Common myeloid progenitor, CD34-positive (primary cell): ENCODE results near the gene VSIG8.

Source experiments
- CTCF ChIA-PET: fragments of 350-600 bp; sonication (Branson Sonifier 250); formaldehyde crosslinking; loops from one replicate; lab custom pipeline; 2021; ENCODE audit warnings: antibody characterized with exemption; lab: Charles Lee
- POLR2A ChIA-PET: fragments of 350-600 bp; sonication (Branson Sonifier 250); formaldehyde crosslinking; loops from one replicate; lab custom pipeline; 2021; ENCODE audit warnings: antibody characterized with exemption; lab: Charles Lee
- DNase-seq, 3 donors: peaks; one replicate each; pipeline versions ENCODE4 v3.0.0 to v3.0.0-alpha.2; 2013
- H3K27ac ChIP-seq, 2 experiments: 1 replicate in 1 of 2; 2 replicates in 1 of 2; pipeline ENCODE4 v1.7.0; 2013; ENCODE audit warnings: inconsistent platforms in 2 of 2, low read length in 2 of 2, mild to moderate bottlenecking in 2 of 2, low read depth in 1 of 2, moderate library complexity in 1 of 2; ENCODE audit not compliant: severe bottlenecking in 2 of 2, insufficient read depth in 1 of 2, poor library complexity in 1 of 2
- H3K27me3 ChIP-seq, 5 experiments: replicated peaks in 2 of 5; 1 replicate in 3 of 5; 2 replicates in 2 of 5; pipeline versions ENCODE4 v1.6.1 to v1.7.0; 2013; ENCODE audit warnings: low read length in 4 of 5, mild to moderate bottlenecking in 2 of 5, moderate library complexity in 2 of 5, inconsistent platforms in 1 of 5; ENCODE audit not compliant: insufficient read depth in 5 of 5, control insufficient read depth in 4 of 5
- H3K36me3 ChIP-seq, 4 experiments: 1 replicate in 2 of 4; 2 replicates in 2 of 4; pipeline versions ENCODE4 v1.6.1 to v1.7.0; 2013; ENCODE audit warnings: low read length in 3 of 4, control low read depth in 1 of 4, mild to moderate bottlenecking in 1 of 4; ENCODE audit not compliant: control insufficient read depth in 4 of 4, insufficient read depth in 4 of 4
- H3K4me1 ChIP-seq, 4 experiments: 1 replicate in 3 of 4; 2 replicates in 1 of 4; pipeline versions ENCODE4 v1.6.1 to v1.7.1; 2013; ENCODE audit warnings: low read length in 3 of 4, mild to moderate bottlenecking in 3 of 4, control low read depth in 1 of 4, inconsistent platforms in 1 of 4, moderate library complexity in 1 of 4; ENCODE audit not compliant: control insufficient read depth in 4 of 4, insufficient read depth in 4 of 4; ENCODE audit errors: control extremely low read depth in 1 of 4
- H3K4me3 ChIP-seq, 7 experiments: 1 replicate in 4 of 7; 2 replicates in 3 of 7; pipeline versions ENCODE4 v1.5.1 to v1.7.0; 2013; ENCODE audit warnings: mild to moderate bottlenecking in 7 of 7, low read length in 6 of 7, moderate library complexity in 6 of 7, inconsistent platforms in 2 of 7, low read depth in 2 of 7, control low read depth in 1 of 7; ENCODE audit not compliant: insufficient read depth in 4 of 7, control insufficient read depth in 1 of 7; ENCODE audit errors: extremely low read depth in 1 of 7
- H3K9me3 ChIP-seq, 5 experiments: 1 replicate in 4 of 5; 2 replicates in 1 of 5; pipeline versions ENCODE4 v1.6.1 to v1.7.1; 2013; ENCODE audit warnings: low read length in 4 of 5, mild to moderate bottlenecking in 2 of 5, inconsistent platforms in 1 of 5, low read depth in 1 of 5, moderate library complexity in 1 of 5; ENCODE audit not compliant: control insufficient read depth in 4 of 5, insufficient read depth in 2 of 5; ENCODE audit errors: control extremely low read depth in 1 of 5
- WGBS: methylation state at CpG from one replicate; pipeline ENCODE4 v1.1.5; 2013; ENCODE audit not compliant: insufficient coverage; 5-methylcytosine and 5-hydroxymethylcytosine counted together

Gene VSIG8

GRCh38 chr1:159895836-159896545 lies 33.5 kb upstream of the VSIG8 start:
- peaks cover 15 to 45% (median 35%) of the 10 kb centered on the region in 4 experiments for H3K4me1 ChIP-seq
- no peaks in the 10 kb centered on the region for H3K27me3 ChIP-seq
- CTCF ChIA-PET, result interaction anchor here (0.6 to 13.2 kb wide), 8 partner anchors 11 to 126 kb away, joined by 3 to 411 read pairs (median 18); partner anchors contain the start of genes FCRL6 and TAGLN2
- no peaks in the 10 kb centered on the region for H3K9me3 ChIP-seq
- WGBS, result 97% methylated on average over 4 of the region's 6 CpGs
- no peak for DNase-seq
- H3K4me3 ChIP-seq, result no peak overlapping the region
- POLR2A ChIA-PET, result interaction anchor here (3.1 kb wide), 1 partner anchor 28 kb away, joined by 24 read pairs; the partner anchor contains the start of gene TAGLN2
- no peaks in the 10 kb centered on the region for H3K36me3 ChIP-seq
- no peak overlapping the region for H3K27ac ChIP-seq

- no peak for DNase-seq
- peaks cover 12 to 41% (median 31%) of the 10 kb centered on the region in 4 experiments for H3K4me1 ChIP-seq
- H3K27ac ChIP-seq, result no peak overlapping the region
- H3K27me3 ChIP-seq, result no peaks in the 10 kb centered on the region
- POLR2A ChIA-PET, result interaction anchor here (3.1 kb wide), 1 partner anchor 29 kb away, joined by 24 read pairs; the partner anchor contains the start of gene TAGLN2
- H3K4me3 ChIP-seq, result no peak overlapping the region
- 95% methylated on average over 2 of the region's 3 CpGs for WGBS
- CTCF ChIA-PET, result interaction anchor here (0.6 to 13.2 kb wide), 13 partner anchors 10 to 734 kb away, joined by 3 to 411 read pairs (median 4); partner anchors contain the start of genes FCRL6 and TAGLN2
- H3K36me3 ChIP-seq, result no peaks in the 10 kb centered on the region
- no peaks in the 10 kb centered on the region for H3K9me3 ChIP-seq
These were observed 32.8 kb upstream of the VSIG8 start for GRCh38 chr1:159895286-159895685.

- peaks cover 11 to 36% (median 24%) of the 10 kb centered on the region in 4 experiments for H3K4me1 ChIP-seq
- no peak overlapping the region for H3K4me3 ChIP-seq
- H3K9me3 ChIP-seq, result no peaks in the 10 kb centered on the region
- H3K27ac ChIP-seq, result no peak overlapping the region
- no peaks in the 10 kb centered on the region for H3K27me3 ChIP-seq
- WGBS, result 90% methylated on average over 5 of the region's 5 CpGs
- no peaks in the 10 kb centered on the region for H3K36me3 ChIP-seq
- ChIA-PET POLR2A (interaction anchor here (0.8 to 2.4 kb wide), 4 partner anchors 31 to 94 kb away, joined by 3 to 54 read pairs (median 6); partner anchors contain the start of gene TAGLN2), CTCF (interaction anchor here (0.8 to 13.2 kb wide), 34 partner anchors 13 to 697 kb away, joined by 3 to 411 read pairs (median 8); partner anchors contain the start of genes DUSP23, FCRL6, IGSF9 and SLAMF8)
- peak in 1 of 3 donors; percentile 31 for DNase-seq
These were observed 30.5 kb upstream of the VSIG8 start for GRCh38 chr1:159892944-159893343.

GRCh38 chr1:159891275-159892157 lies 29.1 kb upstream of the VSIG8 start:
- WGBS, result 32% methylated on average over 5 of the region's 7 CpGs
- no peaks in the 10 kb centered on the region for H3K36me3 ChIP-seq
- H3K9me3 ChIP-seq, result no peaks in the 10 kb centered on the region
- CTCF ChIA-PET, result interaction anchor here (0.6 to 13.2 kb wide), 45 partner anchors 11 to 721 kb away, joined by 3 to 411 read pairs (median 7); partner anchors contain the start of genes DUSP23, FCRL6, IGSF9 and SLAMF8
- POLR2A ChIA-PET, result interaction anchor here (2.4 kb wide), 1 partner anchor 32 kb away, joined by 54 read pairs; the partner anchor contains the start of gene TAGLN2
- peak; percentile 82 to 86 (median 85) for DNase-seq
- peaks cover 10 to 29% (median 19%) of the 10 kb centered on the region in 4 experiments for H3K4me1 ChIP-seq
- H3K27me3 ChIP-seq, result no peaks in the 10 kb centered on the region
- no peak overlapping the region for H3K4me3 ChIP-seq
- H3K27ac ChIP-seq, result no peak overlapping the region

- H3K27ac ChIP-seq, result peak overlapping the region in 1 of 2 experiments; percentile 3
- DNase-seq, result no peak
- H3K4me3 ChIP-seq, result peak overlapping the region in 1 of 7 experiments; percentile 22
- POLR2A ChIA-PET, result interaction anchor here (0.6 to 2.1 kb wide), 4 partner anchors 12 to 92 kb away, joined by 3 to 13 read pairs (median 8); partner anchors contain the start of gene TAGLN2
- H3K27me3 ChIP-seq, result no peaks in the 10 kb centered on the region
- peaks cover 7 to 23% (median 17%) of the 10 kb centered on the region in 4 experiments for H3K4me1 ChIP-seq
- no peaks in the 10 kb centered on the region for H3K36me3 ChIP-seq
- 83% methylated on average over 7 of the region's 8 CpGs for WGBS
- CTCF ChIA-PET, result interaction anchor here (0.9 to 13.2 kb wide), 33 partner anchors 8 to 720 kb away, joined by 3 to 411 read pairs (median 5); partner anchors contain the start of genes DUSP23, FCRL6, SLAMF8 and TAGLN2
- H3K9me3 ChIP-seq, result no peaks in the 10 kb centered on the region
These were observed 27.9 kb upstream of the VSIG8 start for GRCh38 chr1:159890390-159890789.

- Histone ChIP-seq H3K36me3 (no peaks in the 10 kb centered on the region), H3K27me3 (no peaks in the 10 kb centered on the region), H3K27ac (peak overlapping the region in 1 of 2 experiments; percentile 3), H3K4me3 (no peak overlapping the region), H3K4me1 (peaks cover 7 to 23% (median 17%) of the 10 kb centered on the region in 4 experiments), H3K9me3 (no peaks in the 10 kb centered on the region)
- DNase-seq, result peak; percentile 72 to 92 (median 88)
- CTCF ChIA-PET, result interaction anchor here (0.9 to 13.2 kb wide), 28 partner anchors 9 to 692 kb away, joined by 3 to 411 read pairs (median 6); partner anchors contain the start of genes DUSP23, FCRL6, SLAMF8 and TAGLN2
- 36% methylated on average over 2 of the region's 2 CpGs for whole genome bisulfite sequencing
- POLR2A ChIA-PET, result interaction anchor here (0.6 to 2.1 kb wide), 5 partner anchors 11 to 91 kb away, joined by 3 to 13 read pairs (median 5); partner anchors contain the start of gene TAGLN2
These were observed 27.4 kb upstream of the VSIG8 start for GRCh38 chr1:159889821-159890252.
